GM12874 (cell line): Measurements from ENCODE around the gene BMP3.

Experiments used
- TF ChIP-seq, protein P1 (sequence below): IDR thresholded peaks from 2 replicates; pipeline ENCODE4 v1.5.1; 2011; ENCODE audit warnings: low read depth, mild to moderate bottlenecking, control low read depth, low read length, moderate library complexity; ENCODE audit not compliant: insufficient read depth

BMP3 gene, protein sequence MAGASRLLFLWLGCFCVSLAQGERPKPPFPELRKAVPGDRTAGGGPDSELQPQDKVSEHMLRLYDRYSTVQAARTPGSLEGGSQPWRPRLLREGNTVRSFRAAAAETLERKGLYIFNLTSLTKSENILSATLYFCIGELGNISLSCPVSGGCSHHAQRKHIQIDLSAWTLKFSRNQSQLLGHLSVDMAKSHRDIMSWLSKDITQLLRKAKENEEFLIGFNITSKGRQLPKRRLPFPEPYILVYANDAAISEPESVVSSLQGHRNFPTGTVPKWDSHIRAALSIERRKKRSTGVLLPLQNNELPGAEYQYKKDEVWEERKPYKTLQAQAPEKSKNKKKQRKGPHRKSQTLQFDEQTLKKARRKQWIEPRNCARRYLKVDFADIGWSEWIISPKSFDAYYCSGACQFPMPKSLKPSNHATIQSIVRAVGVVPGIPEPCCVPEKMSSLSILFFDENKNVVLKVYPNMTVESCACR

DNA sequence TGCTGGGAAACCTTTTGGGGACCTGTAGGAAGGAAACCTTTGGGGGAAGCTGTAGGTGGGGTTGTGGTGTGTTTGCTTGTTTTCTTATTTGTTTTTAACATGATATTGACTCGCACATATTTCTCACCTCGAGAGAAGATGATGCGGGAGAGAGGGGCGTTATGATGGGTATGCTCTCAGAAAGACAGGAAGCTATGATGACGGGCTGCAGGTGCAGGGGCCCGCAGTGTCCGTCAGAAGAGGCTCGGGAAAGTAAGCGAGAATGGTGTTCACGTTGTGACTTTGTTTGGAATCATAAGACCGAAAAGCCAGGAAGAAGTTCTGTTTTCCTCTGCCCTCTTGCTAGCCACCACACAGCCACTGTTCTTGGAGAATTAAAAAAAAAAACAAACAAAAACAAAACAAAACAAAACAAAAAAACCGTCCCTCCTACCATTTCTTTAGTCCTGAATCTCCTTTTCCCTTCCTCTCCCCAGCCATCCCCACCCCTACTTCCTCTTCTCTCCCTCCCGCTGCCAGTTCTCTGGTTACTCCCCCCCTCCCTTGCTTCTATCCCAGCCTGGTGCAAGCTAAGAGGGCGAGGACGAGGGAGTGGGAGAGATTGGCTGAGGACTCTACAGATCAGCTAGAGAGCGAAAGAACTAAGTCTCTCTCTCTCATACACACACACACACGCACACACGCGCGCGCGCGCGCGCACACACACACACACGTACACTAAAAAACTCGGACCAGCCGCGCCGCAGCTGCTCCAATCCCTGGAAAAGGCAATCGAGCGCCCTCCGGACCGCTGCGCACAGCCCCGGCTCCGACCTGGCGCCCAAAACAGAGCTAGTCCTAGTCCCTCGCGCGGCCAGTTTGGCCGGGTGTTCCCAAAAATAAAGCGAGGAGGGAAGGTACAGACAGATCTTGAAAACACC is at the start of gene BMP3:
TSS of gene BMP3 (plus strand) at position 648 of the 920 bp plus-strand sequence. CDS start 577 bp downstream, outside the sequence.
- TF ChIP-seq, protein P1, sequence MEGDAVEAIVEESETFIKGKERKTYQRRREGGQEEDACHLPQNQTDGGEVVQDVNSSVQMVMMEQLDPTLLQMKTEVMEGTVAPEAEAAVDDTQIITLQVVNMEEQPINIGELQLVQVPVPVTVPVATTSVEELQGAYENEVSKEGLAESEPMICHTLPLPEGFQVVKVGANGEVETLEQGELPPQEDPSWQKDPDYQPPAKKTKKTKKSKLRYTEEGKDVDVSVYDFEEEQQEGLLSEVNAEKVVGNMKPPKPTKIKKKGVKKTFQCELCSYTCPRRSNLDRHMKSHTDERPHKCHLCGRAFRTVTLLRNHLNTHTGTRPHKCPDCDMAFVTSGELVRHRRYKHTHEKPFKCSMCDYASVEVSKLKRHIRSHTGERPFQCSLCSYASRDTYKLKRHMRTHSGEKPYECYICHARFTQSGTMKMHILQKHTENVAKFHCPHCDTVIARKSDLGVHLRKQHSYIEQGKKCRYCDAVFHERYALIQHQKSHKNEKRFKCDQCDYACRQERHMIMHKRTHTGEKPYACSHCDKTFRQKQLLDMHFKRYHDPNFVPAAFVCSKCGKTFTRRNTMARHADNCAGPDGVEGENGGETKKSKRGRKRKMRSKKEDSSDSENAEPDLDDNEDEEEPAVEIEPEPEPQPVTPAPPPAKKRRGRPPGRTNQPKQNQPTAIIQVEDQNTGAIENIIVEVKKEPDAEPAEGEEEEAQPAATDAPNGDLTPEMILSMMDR: no peak

DNA sequence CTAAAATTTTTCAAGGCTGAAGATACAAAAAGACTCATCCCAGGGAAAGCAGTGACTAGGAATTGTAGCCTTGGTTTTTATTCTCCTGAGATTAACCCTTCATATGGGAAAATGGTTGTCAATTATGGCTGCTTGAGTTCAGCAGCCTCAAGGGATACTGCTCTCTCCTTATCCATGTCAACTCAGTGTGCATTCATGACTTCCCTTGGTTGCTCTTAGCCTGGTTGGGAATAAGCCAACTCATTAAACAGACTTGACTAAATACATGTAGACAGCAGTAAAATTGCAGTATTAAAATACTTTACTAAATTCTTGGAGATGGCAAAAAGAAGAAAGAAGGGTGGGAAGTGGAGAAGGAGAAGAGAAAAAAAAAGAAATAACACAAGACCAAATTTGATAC is 44.5 kb upstream of the BMP3 start:
- TF ChIP-seq, protein P1: no peak

DNA sequence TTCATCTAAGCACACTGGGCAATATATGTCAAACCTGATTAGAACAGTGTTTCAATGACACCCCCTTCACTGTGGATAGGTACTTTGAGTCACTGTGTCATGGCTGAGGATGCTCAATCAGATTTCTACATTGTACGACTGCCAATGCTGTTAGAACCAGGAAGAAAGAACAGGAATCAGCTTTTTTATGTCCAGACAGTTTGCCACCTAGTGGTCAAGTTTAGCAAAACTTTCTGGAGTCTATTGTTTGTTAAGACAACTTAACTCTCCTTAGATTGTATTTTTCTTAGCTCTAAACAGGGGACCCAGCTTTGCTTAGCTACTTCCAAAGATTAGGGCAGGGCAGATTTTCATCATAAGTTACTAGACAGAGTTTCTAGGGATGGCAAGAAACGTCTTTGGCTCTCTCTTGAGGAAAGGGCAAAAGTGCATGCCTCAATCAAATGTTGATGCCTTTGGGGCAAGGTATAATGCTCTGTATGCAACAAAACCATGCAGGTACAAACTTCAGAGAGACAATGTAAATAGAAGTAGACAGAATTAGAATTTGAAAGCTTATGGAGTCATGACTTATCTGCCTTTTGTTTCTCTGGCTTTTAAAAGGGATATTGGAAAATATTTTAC is 40.5 kb upstream of the BMP3 start:
- TF ChIP-seq, protein P1: peak; percentile 62

DNA sequence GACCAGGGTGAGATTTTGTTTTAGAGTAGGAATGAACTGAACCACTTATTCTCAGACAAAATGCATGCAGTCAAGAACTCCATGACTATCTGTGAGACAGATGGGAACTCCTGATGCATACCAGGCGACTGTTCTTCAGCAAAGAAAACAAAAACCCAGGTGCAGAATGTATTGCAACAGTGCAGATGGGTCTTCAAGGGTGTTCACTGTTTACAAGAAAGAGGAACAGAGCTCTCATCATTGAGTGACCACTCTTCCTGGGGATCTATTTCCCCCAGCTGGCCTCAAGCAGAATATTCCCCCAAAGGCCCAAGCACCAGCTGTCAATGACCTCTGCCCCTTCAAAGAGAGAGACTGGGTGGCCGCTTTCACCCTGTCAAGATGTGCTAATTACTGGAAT is 39.7 kb upstream of the BMP3 start:
- TF ChIP-seq, protein P1: no peak

DNA sequence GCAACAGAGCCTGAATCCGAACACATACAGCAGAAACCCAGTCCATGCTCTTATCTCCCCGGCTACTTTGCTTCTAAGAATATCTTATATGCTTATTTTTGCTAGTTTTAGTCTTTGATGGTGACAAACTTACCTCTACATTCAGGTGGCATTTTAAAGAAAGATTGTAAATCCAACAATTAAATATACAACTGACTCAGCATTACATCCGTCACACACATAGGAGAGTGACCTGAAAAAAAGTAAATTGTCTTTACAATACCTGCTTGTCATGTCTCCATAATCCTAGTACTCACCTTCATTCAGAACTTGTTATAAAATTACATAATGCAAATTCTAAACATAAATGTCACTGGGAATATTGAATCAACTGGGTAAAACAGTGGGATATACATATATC is 30.6 kb upstream of the BMP3 start:
- TF ChIP-seq, protein P1: no peak

DNA sequence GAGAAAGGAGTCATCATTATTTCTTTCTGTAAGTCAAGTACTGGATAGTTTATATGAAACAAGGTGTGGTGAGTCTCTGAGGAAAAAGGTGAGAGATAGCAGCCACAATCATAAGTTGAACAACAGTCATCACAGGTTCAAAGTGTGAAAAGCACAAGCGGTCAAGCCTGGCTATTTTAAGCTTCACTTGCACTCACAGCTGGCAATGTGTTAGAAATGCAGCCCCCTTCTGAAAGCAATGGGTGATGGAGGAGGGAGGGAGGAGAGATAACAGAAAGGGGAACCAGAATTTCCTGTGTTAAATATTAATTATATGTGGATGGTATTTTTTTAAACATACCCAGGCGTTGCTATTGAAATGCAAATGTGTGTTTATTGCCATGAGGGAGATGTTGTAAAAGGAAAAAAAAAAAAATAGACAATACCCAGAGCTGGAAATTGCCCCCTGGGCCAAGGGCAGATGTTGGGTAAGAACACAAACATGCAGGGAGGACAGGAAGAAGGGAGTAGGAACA is 26.9 kb upstream of the BMP3 start:
- TF ChIP-seq, protein P1: no peak

DNA sequence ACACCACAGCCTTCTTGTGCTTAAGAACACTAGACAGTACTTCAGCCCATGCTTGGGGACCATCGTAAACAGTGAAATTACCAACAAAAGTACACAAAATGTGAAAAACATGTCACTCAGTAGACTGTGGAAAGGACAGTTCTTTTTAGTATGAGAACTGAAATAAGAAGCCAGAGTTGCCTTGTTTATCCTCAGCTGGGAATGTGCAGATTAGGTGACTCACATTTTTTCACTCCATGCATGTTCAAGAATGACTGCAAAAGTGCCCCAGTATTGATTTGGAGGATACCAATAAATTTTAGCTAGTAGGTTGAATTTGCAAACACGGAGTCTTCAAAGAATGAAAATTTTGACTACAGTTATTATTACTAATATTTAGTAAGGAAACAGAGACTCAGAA is 23.1 kb upstream of the BMP3 start:
- TF ChIP-seq, protein P1: no peak
